ENCODE results near the gene LIN28B.

The LIN28B gene

GRCh38 chr6:105113422-105113821, 156.5 kb downstream of the LIN28B start:
- no peak for DNase-seq

DNA sequence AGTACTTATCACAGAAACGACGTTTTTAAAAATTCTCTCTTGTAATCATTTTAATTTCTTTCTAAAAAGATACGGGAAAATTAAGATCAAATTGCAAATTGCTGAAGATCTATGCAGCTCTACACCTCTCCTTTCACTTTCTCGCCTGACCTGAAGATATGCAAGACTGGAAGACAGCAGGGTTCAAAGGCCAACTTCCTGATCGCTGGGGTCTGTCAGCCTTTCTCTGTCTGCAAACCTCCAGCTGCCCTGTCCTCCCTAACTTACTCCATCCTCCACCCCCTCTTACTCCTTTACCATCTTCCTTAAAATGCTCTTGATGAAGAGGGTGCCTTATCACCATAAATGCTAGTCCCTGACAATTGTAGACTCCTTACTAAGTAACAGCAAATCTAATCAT, 159.2 kb downstream of the LIN28B start:
- no peak for DNase-seq

DNA sequence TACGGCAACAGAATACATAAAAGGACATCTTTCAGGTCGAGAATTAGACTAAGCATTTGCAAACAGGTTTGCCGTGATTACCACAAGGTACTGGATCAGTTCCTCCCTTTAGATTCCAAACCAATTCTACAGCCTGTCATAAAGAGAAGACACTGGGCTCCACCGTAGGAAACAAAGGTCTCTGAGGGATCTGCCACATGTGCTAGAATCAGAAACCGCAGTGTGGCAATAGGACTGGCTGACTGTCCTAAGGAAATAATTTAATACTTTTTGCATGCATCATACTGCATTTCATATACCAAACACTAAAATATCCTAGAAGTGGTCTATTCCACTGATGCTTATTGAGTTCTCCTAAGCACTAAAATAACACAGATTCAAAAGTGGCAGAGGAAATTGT, 163.7 kb downstream of the LIN28B start:
- no peak for DNase-seq

GRCh38 chr6:105121981-105122380, 165.1 kb downstream of the LIN28B start:
- no peak for DNase-seq

DNA sequence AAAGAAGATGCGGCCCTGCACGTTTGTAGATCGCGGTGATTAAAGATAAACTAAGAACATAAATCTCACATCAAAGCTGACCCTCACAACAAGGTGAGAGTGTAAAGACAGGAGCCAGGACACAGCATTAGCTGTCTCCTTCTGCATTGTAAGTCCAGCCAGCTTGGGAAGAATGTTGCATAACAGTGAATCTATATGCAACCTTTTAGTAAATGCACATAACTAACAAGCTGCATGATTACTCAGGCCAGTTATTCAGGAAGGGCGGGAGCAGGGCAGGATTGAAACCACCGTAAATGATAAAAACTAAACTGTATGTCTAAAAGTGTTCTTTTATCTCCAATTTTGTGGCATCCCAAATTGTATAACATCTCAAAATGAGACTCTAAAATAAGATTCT, 165.8 kb downstream of the LIN28B start:
- DNase-seq = no peak

Measured in NCI-H187 treated with DMSO at 0.1 percent for 48 hours (cell line).